Spleen (tissue), 11 donors: ENCODE results near the gene COL4A2. TPM values are rescaled to one million over a fixed set of nuclear protein-coding genes. Genes with fewer than 3 reads are reported as not detected.

Experiments
- DNase-seq: peaks from one replicate; pipeline ENCODE4 v3.0.0-alpha.2; 2020
- H3K27ac ChIP-seq, 8 donors: fragments of 200-600 bp; sonication (generic) in 7 of 8; 1 replicate in 4 of 8; 2 replicates in 4 of 8; pipeline versions ENCODE4 v1.5.0 to v1.8.0; 2016 to 2021; ENCODE audit warnings: inconsistent platforms in 4 of 8, mild to moderate bottlenecking in 4 of 8, moderate library complexity in 1 of 8
- H3K27me3 ChIP-seq, 7 donors: fragments of 200-600 bp; sonication (generic) in 6 of 7; replicated peaks in 1 of 7; 1 replicate in 4 of 7; 2 replicates in 3 of 7; pipeline versions ENCODE4 v1.5.0 to v1.8.0; 2016 to 2021; ENCODE audit warnings: inconsistent platforms in 3 of 7, mild to moderate bottlenecking in 1 of 7
- H3K36me3 ChIP-seq, 6 donors: fragments of 200-600 bp; sonication (generic) in 5 of 6; 1 replicate in 4 of 6; 2 replicates in 2 of 6; pipeline versions ENCODE4 v1.5.0 to v1.8.0; 2016 to 2021; ENCODE audit warnings: inconsistent platforms in 2 of 6
- H3K4me1 ChIP-seq, 6 donors: fragments of 200-600 bp; sonication (generic) in 5 of 6; 1 replicate in 3 of 6; 2 replicates in 3 of 6; pipeline versions ENCODE4 v1.5.0 to v1.8.0; 2016 to 2021; ENCODE audit warnings: inconsistent platforms in 3 of 6
- H3K4me3 ChIP-seq, 8 donors: fragments of 200-600 bp; sonication (generic) in 7 of 8; 1 replicate in 4 of 8; 2 replicates in 4 of 8; pipeline versions ENCODE4 v1.5.0 to v1.8.0; 2016 to 2021; ENCODE audit warnings: inconsistent platforms in 4 of 8, mild to moderate bottlenecking in 4 of 8, moderate library complexity in 2 of 8
- H3K9me3 ChIP-seq, 8 donors: fragments of 200-600 bp; sonication (generic) in 7 of 8; 1 replicate in 4 of 8; 2 replicates in 4 of 8; pipeline versions ENCODE4 v1.5.0 to v1.8.0; 2016 to 2021; ENCODE audit warnings: inconsistent platforms in 4 of 8
- POLR2A ChIP-seq, 3 donors: fragments of 450-650 bp; IDR thresholded peaks; one replicate each; pipeline ENCODE4 v1.5.1; 2017; ENCODE audit warnings: antibody characterized with exemption in 3 of 3, mild to moderate bottlenecking in 1 of 3
- POLR2AphosphoS5 ChIP-seq, 3 donors: sonication (generic); formaldehyde crosslinking; IDR thresholded peaks; one replicate each; pipeline ENCODE4 v1.5.1; 2017; ENCODE audit warnings: antibody characterized with exemption in 3 of 3
- WGBS, 5 donors: extraction: QIAGEN DNeasy Blood & Tissue Kit in 3 of 5; methylation state at CpG; one replicate each; pipeline versions ENCODE4 v1.1.5 to v1.1.7; 2013 to 2018; 5-methylcytosine and 5-hydroxymethylcytosine counted together
- intact Hi-C: fragments of 100-400 bp; cut with DNase I; formaldehyde crosslinking; loops from one replicate; pipeline ENCODE4 v1.15.0; 2023; ENCODE audit warnings: low total_unique reads
- polyA plus RNA-seq, 3 donors: library from polyadenylated mRNA; stranded (reverse); fragments of 200-250 nt; gene quantifications; one replicate each; pipeline ENCODE4 v1.2.1, GENCODE V29; 2013
- total RNA-seq, 7 donors: library from RNA; depleted of rRNA in 3 of 7; stranded (reverse); fragments of >200 nt in 3 of 7; fragmentation: NEBNext Ultra II Directional in 4 of 7; extraction: Animal tissue kit (Norgen Biotek cat#: 25700) in 4 of 7; gene quantifications; one replicate each; pipeline versions ENCODE4 v1.1.0 to v1.2.1, GENCODE V29; 2016 to 2021
- TF ChIP-seq, protein P1 (sequence below), 11 experiments: fragments of 200-600 bp in 7 of 11; fragments of 450-650 bp in 4 of 11; sonication (generic) in 4 of 11; IDR thresholded peaks in 8 of 11; conservative IDR thresholded peaks in 3 of 11; 1 replicate in 7 of 11; 2 replicates in 4 of 11; pipeline versions ENCODE4 v1.4.0 to v1.8.0; 2016 to 2021; ENCODE audit warnings: antibody characterized with exemption in 11 of 11, inconsistent platforms in 4 of 11, mild to moderate bottlenecking in 1 of 11
- donor health status: healthy with polysubstance abuse.
- donor health status: DM: no; HTN: no; CAD: no; lungs with moderate emphysema.
- donor health status: DM: no; HTN: no; CAD: no.
- donor health status: Bipolar disorder and iron deficiency.
- donor health status: healthy.
- donor health status: DM: no; HTN: no; CAD: no.
- donor health status: DM: yes; HTN: yes; CAD: no.

Gene COL4A2
- total and polyA plus RNA-seq, 10 donors, result 52.6 to 712 (median 337) TPM

DNA sequence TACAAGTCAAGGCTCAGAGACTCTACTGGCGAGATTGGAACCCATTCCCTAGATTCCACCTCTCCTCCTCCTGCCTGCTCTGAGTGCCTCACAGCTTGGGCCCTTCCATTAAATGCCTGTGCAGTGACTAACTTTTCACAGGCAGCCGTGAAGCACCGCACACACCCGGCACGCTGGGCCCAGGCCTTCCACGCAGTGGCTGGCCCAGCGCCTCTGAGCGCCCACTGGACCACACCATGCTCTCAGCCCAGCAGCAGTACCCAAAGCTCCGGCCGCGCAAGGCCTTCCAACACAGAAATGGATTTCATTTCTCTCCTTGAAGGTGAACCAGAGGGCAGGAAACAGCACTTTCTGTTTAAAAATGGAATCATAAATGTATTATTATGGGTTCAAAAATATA, 228.4 kb downstream of the COL4A2 start:
- intact Hi-C loops, result no loop called here
- Histone ChIP-seq H3K27me3 (no peaks in the 10 kb centered on the region), H3K36me3 (peaks cover 0 to 8% (median 0%) of the 10 kb centered on the region in 6 donors), H3K9me3 (no peaks in the 10 kb centered on the region), H3K4me3 (peak overlapping the region in 1 of 8 donors; percentile 34), H3K4me1 (peaks cover 14 to 93% (median 42%) of the 10 kb centered on the region in 6 donors), H3K27ac (peak overlapping the region in 7 of 8 donors; percentile 57 to 82 (median 73))
- TF ChIP-seq POLR2A (IDR thresholded peaks at IDR 0.05), result no peak
- peak in 1 of 3 donors; percentile 18 for TF ChIP-seq POLR2AphosphoS5 (IDR thresholded peaks at IDR 0.05)
- TF ChIP-seq, protein P1, sequence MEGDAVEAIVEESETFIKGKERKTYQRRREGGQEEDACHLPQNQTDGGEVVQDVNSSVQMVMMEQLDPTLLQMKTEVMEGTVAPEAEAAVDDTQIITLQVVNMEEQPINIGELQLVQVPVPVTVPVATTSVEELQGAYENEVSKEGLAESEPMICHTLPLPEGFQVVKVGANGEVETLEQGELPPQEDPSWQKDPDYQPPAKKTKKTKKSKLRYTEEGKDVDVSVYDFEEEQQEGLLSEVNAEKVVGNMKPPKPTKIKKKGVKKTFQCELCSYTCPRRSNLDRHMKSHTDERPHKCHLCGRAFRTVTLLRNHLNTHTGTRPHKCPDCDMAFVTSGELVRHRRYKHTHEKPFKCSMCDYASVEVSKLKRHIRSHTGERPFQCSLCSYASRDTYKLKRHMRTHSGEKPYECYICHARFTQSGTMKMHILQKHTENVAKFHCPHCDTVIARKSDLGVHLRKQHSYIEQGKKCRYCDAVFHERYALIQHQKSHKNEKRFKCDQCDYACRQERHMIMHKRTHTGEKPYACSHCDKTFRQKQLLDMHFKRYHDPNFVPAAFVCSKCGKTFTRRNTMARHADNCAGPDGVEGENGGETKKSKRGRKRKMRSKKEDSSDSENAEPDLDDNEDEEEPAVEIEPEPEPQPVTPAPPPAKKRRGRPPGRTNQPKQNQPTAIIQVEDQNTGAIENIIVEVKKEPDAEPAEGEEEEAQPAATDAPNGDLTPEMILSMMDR (IDR thresholded peaks at IDR 0.05 in 8 of 11, conservative IDR thresholded peaks at IDR 0.05 in 3 of 11), result no peak
- DNase-seq, result peak; percentile 71
- whole genome bisulfite sequencing, 5 donors, result 92 to 96% (median 94%) methylated on average over 11 of the region's 11 CpGs

GRCh38 chr13:110536006-110536693, 229.1 kb downstream of the COL4A2 start:
- TF ChIP-seq, protein P1 (IDR thresholded peaks at IDR 0.05 in 8 of 11, conservative IDR thresholded peaks at IDR 0.05 in 3 of 11), result no peak
- TF ChIP-seq POLR2A (IDR thresholded peaks at IDR 0.05), result no peak
- peak in 2 of 3 donors; percentile 31 to 84 for TF ChIP-seq POLR2AphosphoS5 (IDR thresholded peaks at IDR 0.05)
- Histone ChIP-seq H3K36me3 (peaks cover 0 to 12% (median 0%) of the 10 kb centered on the region in 6 donors), H3K4me1 (peaks cover 16 to 93% (median 44%) of the 10 kb centered on the region in 6 donors), H3K4me3 (peak overlapping the region in 1 of 8 donors; percentile 34), H3K27ac (peak overlapping the region in 7 of 8 donors; percentile 57 to 82 (median 73)), H3K9me3 (no peaks in the 10 kb centered on the region), H3K27me3 (no peaks in the 10 kb centered on the region)
- WGBS, 5 donors, result 46 to 54% (median 50%) methylated on average over 17 to 18 of the region's 18 CpGs
- DNase-seq, result peak; percentile 86
- intact Hi-C loops, result no loop called here

DNA sequence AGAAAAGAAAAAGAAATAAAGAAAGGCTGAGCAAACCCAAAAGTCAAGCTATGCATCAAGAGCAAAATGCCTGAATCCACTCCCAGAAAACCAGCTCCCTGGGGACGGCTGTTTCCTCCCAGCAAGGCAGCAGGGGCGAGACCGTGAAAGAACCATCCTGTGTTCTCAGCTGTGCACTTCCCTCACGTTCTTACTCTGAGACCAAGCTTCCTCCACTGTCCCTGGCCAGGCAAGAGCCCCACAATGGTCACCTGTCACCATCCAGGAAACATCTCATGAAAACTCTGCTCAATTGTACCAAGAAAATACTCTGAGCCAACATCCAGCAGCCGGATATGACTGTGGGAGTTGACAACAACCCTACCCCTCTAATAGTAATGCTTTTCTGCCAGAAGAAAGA, 231.5 kb downstream of the COL4A2 start:
- peak; percentile 80 for DNase-seq

GRCh38 chr13:110539894-110540293, 232.8 kb downstream of the COL4A2 start:
- peaks cover 0 to 5% (median 0%) of the 10 kb centered on the region in 8 donors for H3K9me3 ChIP-seq
- TF ChIP-seq POLR2AphosphoS5 (IDR thresholded peaks at IDR 0.05) (no peak), POLR2A (IDR thresholded peaks at IDR 0.05) (no peak)
- TF ChIP-seq, protein P1 (IDR thresholded peaks at IDR 0.05 in 8 of 11, conservative IDR thresholded peaks at IDR 0.05 in 3 of 11), result no peak
- intact Hi-C loops, result no loop called here
- no peak for DNase-seq
- H3K36me3 ChIP-seq, result peaks cover 0 to 17% (median 0%) of the 10 kb centered on the region in 6 donors
- no peaks in the 10 kb centered on the region for H3K27me3 ChIP-seq
- WGBS, 5 donors, result 74 to 86% (median 77%) methylated on average over 5 of the region's 5 CpGs
- H3K4me1 ChIP-seq, result peaks cover 19 to 72% (median 47%) of the 10 kb centered on the region in 6 donors
- no peak overlapping the region for H3K4me3 ChIP-seq
- peak overlapping the region in 3 of 8 donors; percentile 2 to 84 (median 42) for H3K27ac ChIP-seq

More for the DNA sequence above, 231.5 kb downstream of the COL4A2 start:
- H3K36me3 ChIP-seq, result peaks cover 0 to 17% (median 0%) of the 10 kb centered on the region in 6 donors
- no peaks in the 10 kb centered on the region for H3K9me3 ChIP-seq
- no peak overlapping the region for H3K4me3 ChIP-seq
- peaks cover 19 to 85% (median 51%) of the 10 kb centered on the region in 6 donors for H3K4me1 ChIP-seq
- WGBS, 5 donors, result 8 to 22% (median 18%) methylated on average over 5 of the region's 5 CpGs
- no peaks in the 10 kb centered on the region for H3K27me3 ChIP-seq
- TF ChIP-seq POLR2AphosphoS5 (IDR thresholded peaks at IDR 0.05) (peak in 2 of 3 donors; percentile 59 to 73), POLR2A (IDR thresholded peaks at IDR 0.05) (no peak)
- H3K27ac ChIP-seq, result peak overlapping the region in 7 of 8 donors; percentile 51 to 84 (median 63)
- intact Hi-C loops, result no loop called here
